WTC11 (cell line): ENCODE results near the gene AKR1E2. TPM values are rescaled to one million over a fixed set of nuclear protein-coding genes. Genes with fewer than 3 reads are reported as not detected.

Experiments used
- ATAC-seq: fragments of 200-7000 bp; cut with Tn5 transposase; 2 replicates; pipeline ENCODE4 v1.10.0; 2021; ENCODE audit warnings: mild to moderate bottlenecking, moderate library complexity
- CTCF ChIA-PET: fragments of 300-600 bp; sonication (Branson Sonifier 250); formaldehyde crosslinking; loops from one replicate; lab custom pipeline; 2021; ENCODE audit warnings: antibody characterized with exemption; lab: Charles Lee
- POLR2A ChIA-PET: fragments of 350-600 bp; sonication (Branson Sonifier 250); formaldehyde crosslinking; loops from one replicate; lab custom pipeline; 2021; ENCODE audit warnings: antibody characterized with exemption; lab: Charles Lee
- DNase-seq: peaks from one replicate; pipeline ENCODE4 v3.0.0; 2021; ENCODE audit warnings: low spot score
- H3K27ac Mint-ChIP-seq: 2 replicates; pipeline ENCODE4 v1.8.0; 2021; ENCODE audit warnings: mixed read lengths
- H3K27me3 Mint-ChIP-seq: 2 replicates; pipeline ENCODE4 v1.8.0; 2021; ENCODE audit warnings: low read depth, mild to moderate bottlenecking, moderate library complexity, mixed read lengths
- H3K36me3 Mint-ChIP-seq: 2 replicates; pipeline ENCODE4 v1.8.0; 2021; ENCODE audit warnings: mixed read lengths
- H3K4me1 Mint-ChIP-seq: 2 replicates; pipeline ENCODE4 v1.8.0; 2022; ENCODE audit warnings: mixed read lengths
- H3K4me3 Mint-ChIP-seq: 2 replicates; pipeline ENCODE4 v1.8.0; 2021; ENCODE audit warnings: mild to moderate bottlenecking, moderate library complexity, mixed read lengths
- H3K9me3 Mint-ChIP-seq: 2 replicates; pipeline ENCODE4 v1.8.0; 2021; ENCODE audit warnings: mixed read lengths
- AR ChIP-seq: fragments of 250-450 bp; sonication (Bioruptor Pico); IDR thresholded peaks from 2 replicates; pipeline ENCODE4 v1.9.0; 2021; ENCODE audit warnings: mild to moderate bottlenecking
- ATF2 ChIP-seq: sonication (generic); formaldehyde crosslinking; IDR thresholded peaks from 2 replicates; pipeline ENCODE4 v1.8.1; 2022; ENCODE audit warnings: low read depth, missing genetic modification reagents, borderline replicate concordance
- E2F1 ChIP-seq: sonication (generic); formaldehyde crosslinking; IDR thresholded peaks from 2 replicates; pipeline ENCODE4 v1.8.0; 2022; ENCODE audit warnings: mild to moderate bottlenecking, missing genetic modification reagents
- ESRRA ChIP-seq: sonication (generic); formaldehyde crosslinking; IDR thresholded peaks from 2 replicates; pipeline ENCODE4 v1.8.1; 2022; ENCODE audit warnings: mild to moderate bottlenecking, missing genetic modification reagents, borderline replicate concordance
- FOXJ3 ChIP-seq: sonication (generic); formaldehyde crosslinking; IDR thresholded peaks from 2 replicates; pipeline ENCODE4 v1.9.0; 2021; ENCODE audit warnings: missing genetic modification reagents, mild to moderate bottlenecking, borderline replicate concordance
- HMGA2 ChIP-seq: fragments of 250-450 bp; sonication (Bioruptor Pico); IDR thresholded peaks from 2 replicates; pipeline ENCODE4 v1.4.0; 2021; ENCODE audit warnings: mild to moderate bottlenecking, moderate library complexity
- IRF2 ChIP-seq: sonication (generic); formaldehyde crosslinking; IDR thresholded peaks from 2 replicates; pipeline ENCODE4 v1.8.0; 2022; ENCODE audit warnings: low read depth, missing genetic modification reagents, borderline replicate concordance
- MAX ChIP-seq: sonication (generic); formaldehyde crosslinking; IDR thresholded peaks from 2 replicates; pipeline ENCODE4 v1.8.0; 2022; ENCODE audit warnings: mild to moderate bottlenecking, missing genetic modification reagents
- MXD4 ChIP-seq: fragments of 250-450 bp; sonication (Bioruptor Pico); IDR thresholded peaks from 2 replicates; pipeline ENCODE4 v1.8.0; 2021; ENCODE audit warnings: mild to moderate bottlenecking, moderate library complexity, borderline replicate concordance
- NFYB ChIP-seq: sonication (generic); formaldehyde crosslinking; conservative IDR thresholded peaks from 2 replicates; pipeline ENCODE4 v1.8.0; 2022; ENCODE audit warnings: low read depth, missing genetic modification reagents
- RORB ChIP-seq: fragments of 250-450 bp; sonication (Bioruptor Pico); IDR thresholded peaks from 2 replicates; pipeline ENCODE4 v1.9.0; 2021; ENCODE audit warnings: mild to moderate bottlenecking
- SP1 ChIP-seq: sonication (generic); formaldehyde crosslinking; conservative IDR thresholded peaks from 2 replicates; pipeline ENCODE4 v1.8.1; 2022; ENCODE audit warnings: missing genetic modification reagents
- ZNF121 ChIP-seq: sonication (generic); formaldehyde crosslinking; IDR thresholded peaks from 2 replicates; pipeline ENCODE4 v1.8.0; 2023; ENCODE audit warnings: missing genetic modification reagents
- ZNF232 ChIP-seq: sonication (generic); formaldehyde crosslinking; IDR thresholded peaks from 2 replicates; pipeline ENCODE4 v1.8.0; 2022; ENCODE audit warnings: mild to moderate bottlenecking, missing genetic modification reagents
- ZNF281 ChIP-seq: sonication (generic); formaldehyde crosslinking; IDR thresholded peaks from 2 replicates; pipeline ENCODE4 v1.8.0; 2023; ENCODE audit warnings: mild to moderate bottlenecking, missing genetic modification reagents
- ZNF317 ChIP-seq: sonication (generic); formaldehyde crosslinking; IDR thresholded peaks from 2 replicates; pipeline ENCODE4 v1.8.1; 2023; ENCODE audit warnings: low read depth, mild to moderate bottlenecking, moderate library complexity, missing genetic modification reagents, borderline replicate concordance
- ZNF532 ChIP-seq: fragments of 250-450 bp; sonication (Bioruptor Pico); IDR thresholded peaks from 2 replicates; pipeline ENCODE4 v1.9.0; 2021; ENCODE audit warnings: mild to moderate bottlenecking, borderline replicate concordance
- total RNA-seq: library from RNA; stranded (reverse); gene quantifications from 3 replicates; pipeline ENCODE4 v1.2.3, GENCODE V29; 2021

AKR1E2 gene
- total RNA-seq, 1 experiment from 2014 or later = 1.7 TPM

- ChIA-PET POLR2A (no interaction called here), CTCF (no interaction called here)
- Mint-ChIP-seq H3K27ac (no peak overlapping the region), H3K36me3 (no peaks in the 10 kb centered on the region), H3K4me1 (0 out of 2 replicates have a peak, but pooled peaks cover 3% of the 10 kb centered on the region), H3K4me3 (no peak overlapping the region), H3K27me3 (no peaks in the 10 kb centered on the region), H3K9me3 (peaks cover 13% of the 10 kb centered on the region)
- DNase-seq (no peak), ATAC-seq (no peak)
- no peak for TF ChIP-seq IRF2 (CRISPR knock-in tag)
- no peak for TF ChIP-seq E2F1 (CRISPR knock-in tag)
- no peak for TF ChIP-seq SP1 (CRISPR knock-in tag)
- TF ChIP-seq HMGA2 (CRISPR knock-in tag) = no peak
Measured at GRCh38 chr10:4882704-4883078, 56.7 kb downstream of the AKR1E2 start.

- no peak for DNase-seq
- Mint-ChIP-seq H3K4me3 (no peak overlapping the region), H3K9me3 (peaks cover 13% of the 10 kb centered on the region), H3K4me1 (0 out of 2 replicates have a peak, but pooled peaks cover 3% of the 10 kb centered on the region), H3K27ac (no peak overlapping the region), H3K36me3 (no peaks in the 10 kb centered on the region), H3K27me3 (no peaks in the 10 kb centered on the region)
- no peak for TF ChIP-seq RORB (CRISPR knock-in tag)
- TF ChIP-seq FOXJ3 = no peak
- no peak for TF ChIP-seq ATF2 (CRISPR knock-in tag)
- TF ChIP-seq ZNF232 = no peak
- no peak for TF ChIP-seq AR
- TF ChIP-seq ZNF121 = no peak
- no peak for TF ChIP-seq MAX (CRISPR knock-in tag)
- no peak for TF ChIP-seq MXD4
- TF ChIP-seq ZNF532 = no peak
- TF ChIP-seq NFYB (CRISPR knock-in tag) = no peak
- no peak for TF ChIP-seq ZNF317 (CRISPR knock-in tag)
- TF ChIP-seq ZNF281 (CRISPR knock-in tag) = no peak
- TF ChIP-seq ESRRA = no peak
- ChIA-PET CTCF (no interaction called here), POLR2A (interaction anchor here (0.6 kb wide), 1 partner anchor 1032 kb away, joined by 3 read pairs; no protein-coding TSS in a partner anchor)
- no peak for ATAC-seq
Measured at GRCh38 chr10:4883079-4883739, 57.2 kb downstream of the AKR1E2 start.
